Smooth muscle cell (in vitro differentiated cells): ENCODE data around the gene CAPZA3. TPM values are rescaled to one million over a fixed set of nuclear protein-coding genes. Genes with fewer than 3 reads are reported as not detected.

ENCODE experiments used
- DNase-seq: peaks from one replicate; lab custom pipeline; 2025; ENCODE audit not compliant: unreplicated experiment; lab: John Stamatoyannopoulos, UW
- H2AFZ ChIP-seq: fragments of 200-600 bp; sonication (generic); 2 replicates; pipeline ENCODE4 v1.6.0; 2016; ENCODE audit warnings: antibody characterized with exemption, low read depth, mild to moderate bottlenecking
- H3F3A ChIP-seq: fragments of 200-600 bp; sonication (generic); 2 replicates; pipeline ENCODE4 v1.6.0; 2017; ENCODE audit warnings: antibody characterized with exemption, low read depth
- H3K27ac ChIP-seq: fragments of 200-600 bp; sonication (generic); 2 replicates; pipeline ENCODE4 v1.5.1; 2016; ENCODE audit warnings: low read depth, mild to moderate bottlenecking
- H3K27me3 ChIP-seq: fragments of 200-600 bp; sonication (generic); 2 replicates; pipeline ENCODE4 v1.6.1; 2016; ENCODE audit warnings: low read depth, mild to moderate bottlenecking
- H3K36me3 ChIP-seq: fragments of 200-600 bp; sonication (generic); 2 replicates; pipeline ENCODE4 v1.5.1; 2016; ENCODE audit warnings: low read depth
- H3K4me1 ChIP-seq: fragments of 200-600 bp; sonication (generic); 2 replicates; pipeline ENCODE4 v1.5.1; 2016; ENCODE audit warnings: low read depth
- H3K4me2 ChIP-seq: fragments of 200-600 bp; sonication (generic); 2 replicates; pipeline ENCODE4 v1.6.0; 2016; ENCODE audit warnings: mild to moderate bottlenecking
- H3K4me3 ChIP-seq: fragments of 200-600 bp; sonication (generic); 2 replicates; pipeline ENCODE4 v1.5.1; 2016; ENCODE audit warnings: mild to moderate bottlenecking
- H3K79me2 ChIP-seq: fragments of 200-600 bp; sonication (generic); 2 replicates; pipeline ENCODE4 v1.6.0; 2016; ENCODE audit warnings: low read depth, mild to moderate bottlenecking
- H3K9ac ChIP-seq: fragments of 200-600 bp; sonication (generic); 2 replicates; pipeline ENCODE4 v1.6.0; 2016; ENCODE audit warnings: low read depth
- H3K9me3 ChIP-seq: fragments of 200-600 bp; sonication (generic); replicated peaks from 2 replicates; pipeline ENCODE4 v1.5.1; 2016; ENCODE audit warnings: low read depth
- H4K20me1 ChIP-seq: fragments of 200-600 bp; sonication (generic); 2 replicates; pipeline ENCODE4 v1.6.0; 2016; ENCODE audit warnings: low read depth
- WGBS: methylation state at CpG from one replicate; pipeline ENCODE4 v1.1.7; 2016; ENCODE audit warnings: low lambda C conversion rate; 5-methylcytosine and 5-hydroxymethylcytosine counted together
- polyA plus RNA-seq: library from polyadenylated mRNA; unstranded; fragments of >200 nt; fragmentation: Nextera tagmentation; extraction: Ambion mirVana; gene quantifications from 2 replicates; pipeline ENCODE4 v1.2.1, GENCODE V29; 2016
- total RNA-seq: library from RNA; depleted of rRNA; stranded (reverse); fragments of >200 nt; gene quantifications from 2 replicates; pipeline ENCODE4 v1.2.3, GENCODE V29; 2014
- TF ChIP-seq, protein P1 (sequence below): fragments of 200-600 bp; sonication (generic); IDR thresholded peaks from 2 replicates; pipeline ENCODE4 v1.5.1; 2017; ENCODE audit warnings: borderline replicate concordance, mild to moderate bottlenecking, antibody characterized with exemption; ENCODE audit not compliant: insufficient read depth, poor library complexity, severe bottlenecking

CAPZA3 gene
- total and polyA plus RNA-seq, 2 experiments from 2014 or later: 0.19 TPM; not detected in 1

DNA sequence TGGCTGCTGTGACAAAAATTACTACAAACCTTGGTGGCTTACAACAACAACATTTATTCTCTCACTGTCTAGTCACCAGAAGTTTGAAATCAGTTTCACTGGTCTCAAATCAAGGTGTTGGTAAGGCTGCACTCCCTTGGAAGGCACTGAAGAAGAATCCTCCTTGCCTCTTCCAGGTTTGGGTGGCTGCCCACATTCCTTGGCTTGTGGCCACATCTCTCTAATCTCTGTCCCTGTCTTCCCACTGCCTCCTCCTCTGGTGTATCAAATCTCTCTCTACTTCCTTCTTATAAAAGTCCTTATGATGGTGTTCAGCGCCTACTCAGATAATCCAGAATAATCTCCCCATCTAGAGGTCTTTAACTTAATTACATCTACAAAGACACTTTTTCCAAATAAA lies 31.1 kb upstream of the CAPZA3 start:
- H3K9me3 ChIP-seq: peaks cover 7% of the 10 kb centered on the region
- no peak overlapping the region for H2AFZ ChIP-seq
- H4K20me1 ChIP-seq: no peaks in the 10 kb centered on the region
- peaks cover 4% of the 10 kb centered on the region for H3K4me1 ChIP-seq
- H3K27ac ChIP-seq: no peak overlapping the region
- H3F3A ChIP-seq: no peaks in the 10 kb centered on the region
- no peak overlapping the region for H3K9ac ChIP-seq
- no peak overlapping the region for H3K4me3 ChIP-seq
- no peaks in the 10 kb centered on the region for H3K36me3 ChIP-seq
- H3K79me2 ChIP-seq: no peaks in the 10 kb centered on the region
- TF ChIP-seq, protein P1, sequence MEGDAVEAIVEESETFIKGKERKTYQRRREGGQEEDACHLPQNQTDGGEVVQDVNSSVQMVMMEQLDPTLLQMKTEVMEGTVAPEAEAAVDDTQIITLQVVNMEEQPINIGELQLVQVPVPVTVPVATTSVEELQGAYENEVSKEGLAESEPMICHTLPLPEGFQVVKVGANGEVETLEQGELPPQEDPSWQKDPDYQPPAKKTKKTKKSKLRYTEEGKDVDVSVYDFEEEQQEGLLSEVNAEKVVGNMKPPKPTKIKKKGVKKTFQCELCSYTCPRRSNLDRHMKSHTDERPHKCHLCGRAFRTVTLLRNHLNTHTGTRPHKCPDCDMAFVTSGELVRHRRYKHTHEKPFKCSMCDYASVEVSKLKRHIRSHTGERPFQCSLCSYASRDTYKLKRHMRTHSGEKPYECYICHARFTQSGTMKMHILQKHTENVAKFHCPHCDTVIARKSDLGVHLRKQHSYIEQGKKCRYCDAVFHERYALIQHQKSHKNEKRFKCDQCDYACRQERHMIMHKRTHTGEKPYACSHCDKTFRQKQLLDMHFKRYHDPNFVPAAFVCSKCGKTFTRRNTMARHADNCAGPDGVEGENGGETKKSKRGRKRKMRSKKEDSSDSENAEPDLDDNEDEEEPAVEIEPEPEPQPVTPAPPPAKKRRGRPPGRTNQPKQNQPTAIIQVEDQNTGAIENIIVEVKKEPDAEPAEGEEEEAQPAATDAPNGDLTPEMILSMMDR: no peak
- no peak overlapping the region for H3K4me2 ChIP-seq
- WGBS: 97% methylated on average over 1 of the region's 1 CpG
- no peaks in the 10 kb centered on the region for H3K27me3 ChIP-seq
- no peak for DNase-seq

- no peak overlapping the region for H3K4me3 ChIP-seq
Measured at GRCh38 chr12:18716236-18716635, 21.7 kb upstream of the CAPZA3 start.

GRCh38 chr12:18718462-18718861 lies 19.5 kb upstream of the CAPZA3 start:
- no peaks in the 10 kb centered on the region for H3K9me3 ChIP-seq
- no peak overlapping the region for H3K9ac ChIP-seq
- no peak overlapping the region for H3K4me3 ChIP-seq
- no peaks in the 10 kb centered on the region for H3K79me2 ChIP-seq
- no peaks in the 10 kb centered on the region for H3K27me3 ChIP-seq
- no peak overlapping the region for H3K4me2 ChIP-seq
- no peak overlapping the region for H2AFZ ChIP-seq
- no peaks in the 10 kb centered on the region for H3K4me1 ChIP-seq
- H4K20me1 ChIP-seq: no peaks in the 10 kb centered on the region
- TF ChIP-seq, protein P1: no peak
- no peak for DNase-seq
- no peaks in the 10 kb centered on the region for H3F3A ChIP-seq
- peak overlapping the region; percentile 14 for H3K27ac ChIP-seq
- no peaks in the 10 kb centered on the region for H3K36me3 ChIP-seq

More at GRCh38 chr12:18716236-18716635, 21.7 kb upstream of the CAPZA3 start:
- Histone ChIP-seq H3K27ac (no peak overlapping the region), H2AFZ (no peak overlapping the region), H3K4me1 (no peaks in the 10 kb centered on the region), H3F3A (no peaks in the 10 kb centered on the region), H3K9ac (no peak overlapping the region), H3K9me3 (no peaks in the 10 kb centered on the region), H3K4me2 (no peak overlapping the region), H3K36me3 (no peaks in the 10 kb centered on the region), H4K20me1 (no peaks in the 10 kb centered on the region), H3K27me3 (no peaks in the 10 kb centered on the region), H3K79me2 (no peaks in the 10 kb centered on the region)
- WGBS: 73% methylated on average over 1 of the region's 1 CpG
- TF ChIP-seq, protein P1: no peak
- DNase-seq: no peak

GRCh38 chr12:18719922-18720510 lies 17.9 kb upstream of the CAPZA3 start:
- Histone ChIP-seq H3K9me3 (no peaks in the 10 kb centered on the region), H3K4me3 (no peak overlapping the region), H3K27me3 (no peaks in the 10 kb centered on the region), H3K27ac (no peak overlapping the region), H2AFZ (no peak overlapping the region), H3K36me3 (no peaks in the 10 kb centered on the region), H3K4me1 (no peaks in the 10 kb centered on the region), H4K20me1 (no peaks in the 10 kb centered on the region), H3K4me2 (no peak overlapping the region), H3F3A (no peaks in the 10 kb centered on the region), H3K79me2 (no peaks in the 10 kb centered on the region), H3K9ac (no peak overlapping the region)
- 74% methylated on average over 3 of the region's 3 CpGs for WGBS
- TF ChIP-seq, protein P1: no peak
- no peak for DNase-seq
